ENCODE data around the gene BAAT.

GRCh38 chr9:101397746-101398067, 12.9 kb upstream of the BAAT start:
- TF ChIP-seq GATA2 (IDR thresholded peaks at IDR 0.05; ENCODE audit: low read depth, low read length) (no peak), GATA3 (IDR thresholded peaks at IDR 0.05; ENCODE audit: low read depth, low read length) (no peak)
